ENCODE data around the gene FXYD6. TPM values are rescaled to one million over a fixed set of nuclear protein-coding genes. Genes with fewer than 3 reads are reported as not detected.

FXYD6 gene
- polyA plus RNA-seq, 2 of the 4 experiments (the other 2 are of a cell fraction) = 0.26 to 0.49 TPM

GRCh38 chr11:117836077-117836960 lies 40.1 kb downstream of the FXYD6 start (continued):
- TF ChIP-seq EHF (CRISPR knock-in tag; IDR thresholded peaks at IDR 0.05) = no peak

GRCh38 chr11:117835576-117835975 lies 40.9 kb downstream of the FXYD6 start:
- no peaks in the 10 kb centered on the region for H3K9me3 ChIP-seq
- WGBS (ENCODE audit: missing lambda C conversion rate) = 89% methylated on average over 8 of the region's 8 CpGs
- CTCF ChIA-PET = interaction anchor here (1.4 to 5.0 kb wide), 4 partner anchors 8 to 410 kb away, joined by 4 to 24 read pairs (median 12); partner anchors contain the start of gene FXYD2

More at GRCh38 chr11:117835576-117835975, 40.9 kb downstream of the FXYD6 start:
- ATAC-seq (no peak), DNase-seq (ENCODE audit: low read depth in 1 of 2, low spot score in 1 of 2) (no peak), FAIRE-seq (no peak)
- H3K4me1 ChIP-seq = peaks cover 3% of the 10 kb centered on the region; the same call in 1 of the 3 replicates
- TF ChIP-seq PBX3 (IDR thresholded peaks at IDR 0.05) = no peak
- TF ChIP-seq HDAC2 (IDR thresholded peaks at IDR 0.05) = no peak
- no peak for TF ChIP-seq SMC3 (IDR thresholded peaks at IDR 0.05)
- no peak for TF ChIP-seq E2F6 (IDR thresholded peaks at IDR 0.05; ENCODE audit: borderline replicate concordance, low read depth)
- TF ChIP-seq MAX (IDR thresholded peaks at IDR 0.05) = no peak
- TF ChIP-seq REST (IDR thresholded peaks at IDR 0.05) = no peak
- no peak for TF ChIP-seq KDM5A (IDR thresholded peaks at IDR 0.05)
- TF ChIP-seq SREBF2 (IDR thresholded peaks at IDR 0.05) = no peak
- TF ChIP-seq RNF2 (IDR thresholded peaks at IDR 0.05; ENCODE audit: borderline replicate concordance, low read depth) = no peak
- TF ChIP-seq NFE2L2 (conservative IDR thresholded peaks at IDR 0.05; ENCODE audit: low read length) = no peak
- TF ChIP-seq HEYL (CRISPR knock-in tag; IDR thresholded peaks at IDR 0.05) = no peak
- no peak for TF ChIP-seq ZFP36 (IDR thresholded peaks at IDR 0.05; ENCODE audit: borderline replicate concordance, partially characterized antibody)
- TF ChIP-seq CBX2 (IDR thresholded peaks at IDR 0.05; ENCODE audit: borderline replicate concordance, low read depth) = no peak
- TF ChIP-seq JUN (IDR thresholded peaks at IDR 0.05) = no peak
- TF ChIP-seq EHMT2 (IDR thresholded peaks at IDR 0.05; ENCODE audit: low read depth) = no peak
- no peak for TF ChIP-seq EP300 (IDR thresholded peaks at IDR 0.05)
- no peak for TF ChIP-seq POLR2AphosphoS2 (conservative IDR thresholded peaks at IDR 0.05; ENCODE audit: low read length)
- no peak for TF ChIP-seq FOSL2 (IDR thresholded peaks at IDR 0.05)
- no peak for TF ChIP-seq FOSL2 (CRISPR knock-in tag; IDR thresholded peaks at IDR 0.05)
- TF ChIP-seq BCL3 (IDR thresholded peaks at IDR 0.05) = no peak
- H3K27ac ChIP-seq = no peak overlapping the region
- POLR2A ChIA-PET = no interaction called here
- no peak overlapping the region for H3K4me3 ChIP-seq
- no peak overlapping the region for H3K4me2 ChIP-seq
